ENCODE measurements around the gene GPRIN2.

GPRIN2 gene

GRCh38 chr10:46525177-46525823, 31.2 kb downstream of the GPRIN2 start:
- TF ChIP-seq CTBP1 (IDR thresholded peaks at IDR 0.05; ENCODE audit: borderline replicate concordance), result no peak
- no peak for TF ChIP-seq FOXK2 (IDR thresholded peaks at IDR 0.05)
- no peak for TF ChIP-seq L3MBTL2 (conservative IDR thresholded peaks at IDR 0.05)
- TF ChIP-seq PKNOX1 (IDR thresholded peaks at IDR 0.05), result no peak
- TF ChIP-seq SP1 (IDR thresholded peaks at IDR 0.05), result no peak; the same call in 1 of the 2 replicates
- TF ChIP-seq SUZ12 (IDR thresholded peaks at IDR 0.05), result no peak
- TF ChIP-seq FOXA1 (IDR thresholded peaks at IDR 0.05), result no peak
- TF ChIP-seq LEF1 (IDR thresholded peaks at IDR 0.05; ENCODE audit: borderline replicate concordance), result no peak
- TF ChIP-seq HDGF (IDR thresholded peaks at IDR 0.05; ENCODE audit: borderline replicate concordance), result no peak
- no peak for TF ChIP-seq ARNT (IDR thresholded peaks at IDR 0.05)
- TF ChIP-seq ZNF384 (IDR thresholded peaks at IDR 0.05), result no peak
- ChIA-PET POLR2A (no interaction called here), CTCF (no interaction called here)
- no peak for DNase-seq (ENCODE audit: extremely low spot score)

GRCh38 chr10:46524472-46525176, 31.8 kb downstream of the GPRIN2 start:
- ChIA-PET CTCF (no interaction called here), POLR2A (no interaction called here)
- DNase-seq (ENCODE audit: extremely low spot score), result no peak
- TF ChIP-seq ELF4 (IDR thresholded peaks at IDR 0.05) (no peak), CTBP1 (IDR thresholded peaks at IDR 0.05; ENCODE audit: borderline replicate concordance) (no peak), NFRKB (IDR thresholded peaks at IDR 0.05) (no peak), ZNF384 (IDR thresholded peaks at IDR 0.05) (no peak), BHLHE40 (IDR thresholded peaks at IDR 0.05; ENCODE audit: borderline replicate concordance) (no peak), HDGF (IDR thresholded peaks at IDR 0.05; ENCODE audit: borderline replicate concordance) (no peak), SUZ12 (IDR thresholded peaks at IDR 0.05) (no peak), L3MBTL2 (conservative IDR thresholded peaks at IDR 0.05) (no peak), ARNT (IDR thresholded peaks at IDR 0.05) (no peak), FOXK2 (IDR thresholded peaks at IDR 0.05) (no peak), TARDBP (IDR thresholded peaks at IDR 0.05) (no peak), SP1 (IDR thresholded peaks at IDR 0.05) (no peak), PKNOX1 (IDR thresholded peaks at IDR 0.05) (no peak)

GRCh38 chr10:46523962-46524471, 32.4 kb downstream of the GPRIN2 start:
- ChIA-PET POLR2A (no interaction called here), CTCF (no interaction called here)
- no peak for DNase-seq (ENCODE audit: extremely low spot score)
- TF ChIP-seq ELF4 (IDR thresholded peaks at IDR 0.05) (no peak), ARNT (IDR thresholded peaks at IDR 0.05) (no peak), L3MBTL2 (conservative IDR thresholded peaks at IDR 0.05) (no peak), LEF1 (IDR thresholded peaks at IDR 0.05; ENCODE audit: borderline replicate concordance) (no peak), SP1 (IDR thresholded peaks at IDR 0.05) (no peak), FOXK2 (IDR thresholded peaks at IDR 0.05) (no peak), FOXM1 (IDR thresholded peaks at IDR 0.05; ENCODE audit: borderline replicate concordance) (no peak), SUZ12 (IDR thresholded peaks at IDR 0.05) (no peak), BHLHE40 (IDR thresholded peaks at IDR 0.05; ENCODE audit: borderline replicate concordance) (no peak), FOXA1 (IDR thresholded peaks at IDR 0.05) (no peak), HDGF (IDR thresholded peaks at IDR 0.05; ENCODE audit: borderline replicate concordance) (no peak), PKNOX1 (IDR thresholded peaks at IDR 0.05) (no peak), NFRKB (IDR thresholded peaks at IDR 0.05) (no peak), TARDBP (IDR thresholded peaks at IDR 0.05) (no peak), CTBP1 (IDR thresholded peaks at IDR 0.05; ENCODE audit: borderline replicate concordance) (no peak)

GRCh38 chr10:46523119-46523961, 33.1 kb downstream of the GPRIN2 start:
- CTCF ChIA-PET, result no interaction called here
- no peak for DNase-seq (ENCODE audit: extremely low spot score)
- no peak for TF ChIP-seq SP1 (IDR thresholded peaks at IDR 0.05)
- no peak for TF ChIP-seq FOXM1 (IDR thresholded peaks at IDR 0.05; ENCODE audit: borderline replicate concordance)
- no peak for TF ChIP-seq BHLHE40 (IDR thresholded peaks at IDR 0.05; ENCODE audit: borderline replicate concordance)
- TF ChIP-seq ARNT (IDR thresholded peaks at IDR 0.05), result no peak
- no peak for TF ChIP-seq FOXA1 (IDR thresholded peaks at IDR 0.05)
- TF ChIP-seq HDGF (IDR thresholded peaks at IDR 0.05; ENCODE audit: borderline replicate concordance), result no peak
- no peak for TF ChIP-seq TARDBP (IDR thresholded peaks at IDR 0.05)
- TF ChIP-seq SUZ12 (IDR thresholded peaks at IDR 0.05), result no peak
- TF ChIP-seq NFRKB (IDR thresholded peaks at IDR 0.05), result no peak
- no peak for TF ChIP-seq CTBP1 (IDR thresholded peaks at IDR 0.05; ENCODE audit: borderline replicate concordance)
- TF ChIP-seq FOXK2 (IDR thresholded peaks at IDR 0.05), result no peak
- no peak for TF ChIP-seq LEF1 (IDR thresholded peaks at IDR 0.05; ENCODE audit: borderline replicate concordance)
- TF ChIP-seq ZNF384 (IDR thresholded peaks at IDR 0.05), result no peak
- TF ChIP-seq L3MBTL2 (conservative IDR thresholded peaks at IDR 0.05), result no peak
- TF ChIP-seq PKNOX1 (IDR thresholded peaks at IDR 0.05), result no peak
- no peak for TF ChIP-seq ELF4 (IDR thresholded peaks at IDR 0.05)
- POLR2A ChIA-PET, result no interaction called here

Data from HEK293T (cell line).